HK-2 (cell line): ENCODE data around the gene MOB4.
"Not testable (repeated sequence)": the region's sequence is repeated elsewhere in the genome, so short reads cannot be mapped to it uniquely, and the experiment has no call there.

Experiments
- DNase-seq: peaks from one replicate; pipeline ENCODE4 v3.0.0-alpha.2; 2018; ENCODE audit not compliant: unreplicated experiment

The MOB4 gene

GRCh38 chr2:197514754-197515153, 1.1 kb upstream of the MOB4 start:
- no peak for DNase-seq

- no peak for DNase-seq
Measured at GRCh38 chr2:197515315-197515738, 539 bp upstream of the MOB4 start.

GRCh38 chr2:197516393-197516761, 511 bp downstream of the MOB4 start:
- DNase-seq, result peak; percentile 49

GRCh38 chr2:197517150-197517549, 1.3 kb downstream of the MOB4 start:
- DNase-seq, result no peak

GRCh38 chr2:197538412-197538811, 22.5 kb downstream of the MOB4 start:
- DNase-seq, result no peak

- no peak for DNase-seq
Measured at GRCh38 chr2:197539734-197540133, 23.9 kb downstream of the MOB4 start.

- no peak for DNase-seq
Measured at GRCh38 chr2:197543206-197543605, 27.3 kb downstream of the MOB4 start.

GRCh38 chr2:197547163-197547900, 31.5 kb downstream of the MOB4 start:
- no peak for DNase-seq

GRCh38 chr2:197548582-197548981, 32.7 kb downstream of the MOB4 start:
- no peak for DNase-seq

GRCh38 chr2:197551260-197551659, 35.4 kb downstream of the MOB4 start:
- not testable (repeated sequence) for DNase-seq

GRCh38 chr2:197555467-197555866, 39.6 kb downstream of the MOB4 start:
- DNase-seq, result no peak

- DNase-seq, result no peak
Measured at GRCh38 chr2:197556456-197556855, 40.6 kb downstream of the MOB4 start.

- DNase-seq, result no peak
Measured at GRCh38 chr2:197558393-197558792, 42.5 kb downstream of the MOB4 start.

GRCh38 chr2:197559681-197560080, 43.8 kb downstream of the MOB4 start:
- DNase-seq, result no peak

- no peak for DNase-seq
Measured at GRCh38 chr2:197560146-197560665, 44.3 kb downstream of the MOB4 start.

- DNase-seq, result peak; percentile 59
Measured at GRCh38 chr2:197571627-197572271, 55.9 kb downstream of the MOB4 start.

GRCh38 chr2:197573608-197574007, 57.7 kb downstream of the MOB4 start:
- DNase-seq, result no peak

- no peak for DNase-seq
Measured at GRCh38 chr2:197575987-197576386, 60.1 kb downstream of the MOB4 start.

- DNase-seq, result no peak
Measured at GRCh38 chr2:197576631-197577030, 60.8 kb downstream of the MOB4 start.

- DNase-seq, result no peak
Measured at GRCh38 chr2:197577446-197577845, 61.6 kb downstream of the MOB4 start.

GRCh38 chr2:197578294-197578693, 62.4 kb downstream of the MOB4 start:
- DNase-seq, result not testable (repeated sequence)

GRCh38 chr2:197580166-197580565, 64.3 kb downstream of the MOB4 start:
- not testable (repeated sequence) for DNase-seq

- not testable (repeated sequence) for DNase-seq
Measured at GRCh38 chr2:197587255-197587654, 71.4 kb downstream of the MOB4 start.
